ENCODE data around the gene PLK3. TPM values are rescaled to one million over a fixed set of nuclear protein-coding genes. Genes with fewer than 3 reads are reported as not detected.

PLK3 gene
- total and polyA plus RNA-seq, 9 of the 15 experiments (the other 6 are each of a cell fraction or from before 2014, with no cell fraction given) = 0.52 to 22.7 (median 11.0) TPM

GRCh38 chr1:44777547-44777946 is 22.6 kb upstream of the PLK3 start:
- no TSS peak for BruUV-seq (replicated peaks)
- H3K79me2 ChIP-seq (ENCODE audit: control insufficient read depth, insufficient read depth, low read length) = peaks cover 54% of the 10 kb centered on the region
- DNase-seq (ENCODE audit: extremely low read depth in 1 of 4, low spot score in 3 of 4) (no peak), FAIRE-seq (no peak), ATAC-seq (no peak)
- H3K9me1 ChIP-seq (ENCODE audit: control insufficient read depth, insufficient read depth, low read length) = peaks cover 10% of the 10 kb centered on the region
- ChIA-PET CTCF (ENCODE audit: low intra/inter-chr PET ratio) (no interaction called here), POLR2A (interaction anchor here (0.6 to 11.6 kb wide), 13 partner anchors 8 to 522 kb away, joined by 3 to 253 read pairs (median 4); partner anchors contain the start of genes BEST4, BTBD19, DYNLT4 and UROD)
- H3K27me3 ChIP-seq (ENCODE audit: control insufficient read depth in 2 of 2, insufficient read depth in 2 of 2, low read length in 2 of 2) = no peaks in the 10 kb centered on the region
- H3K9ac ChIP-seq (ENCODE audit: insufficient read depth in 1 of 2, low read depth in 2 of 2, low read length in 2 of 2) = peak overlapping the region; percentile 99
- H2AFZ ChIP-seq (ENCODE audit: low read depth, low read length) = no peak overlapping the region
- peaks cover 60% of the 10 kb centered on the region for H3K36me3 ChIP-seq (ENCODE audit: control insufficient read depth, insufficient read depth, low read length)
- no peaks in the 10 kb centered on the region for H3K9me3 ChIP-seq (replicated peaks; ENCODE audit: control insufficient read depth, insufficient read depth, low read depth, low read length)
- H3K4me3 ChIP-seq = peak overlapping the region; percentile 75
- H4K20me1 ChIP-seq (replicated peaks; ENCODE audit: control insufficient read depth, insufficient read depth, low read length) = peaks cover 31% of the 10 kb centered on the region
- TF ChIP-seq BDP1 (IDR thresholded peaks at IDR 0.05; ENCODE audit: insufficient read depth, insufficient read length) (no peak), SNRNP70 (optimal IDR thresholded peaks at IDR 0.05; ENCODE audit: low read depth, low read length) (peak; percentile 30), ZKSCAN1 (IDR thresholded peaks at IDR 0.05; ENCODE audit: low read depth, low read length) (peak; percentile 97), POLR2G (IDR thresholded peaks at IDR 0.05; ENCODE audit: low read depth, low read length) (peak; percentile 29; the same call in 1 of the 2 replicates), KDM5B (IDR thresholded peaks at IDR 0.05; ENCODE audit: insufficient replicate concordance, low read depth, low read length) (peak; percentile 44), SUPT5H (IDR thresholded peaks at IDR 0.05) (peak; percentile 21; the same call in 1 of the 2 replicates), RBFOX2 (IDR thresholded peaks at IDR 0.05; ENCODE audit: low read depth, low read length) (peak; percentile 16; the same call in 1 of the 2 replicates), ZNF830 (CRISPR knock-in tag; IDR thresholded peaks at IDR 0.05) (no peak), IRF2 (CRISPR knock-in tag; IDR thresholded peaks at IDR 0.05) (no peak), ZBED1 (IDR thresholded peaks at IDR 0.05) (peak; percentile 44; the same call in 1 of the 2 replicates)
- in situ Hi-C loops (cut with MboI) (no loop called here), intact Hi-C loops (cut with micrococcal nuclease) (loop anchor here (5.0 kb wide), 1 partner anchor 40 kb away; no protein-coding TSS in a partner anchor)
- peak overlapping the region; percentile 98 for H3K27ac ChIP-seq (ENCODE audit: extremely low read depth, low read depth, low read length)
- H3K4me2 ChIP-seq (ENCODE audit: insufficient read depth, low read length) = peak overlapping the region; percentile 93
- H3K4me1 ChIP-seq (replicated peaks in 1 of 2; ENCODE audit: control insufficient read depth in 2 of 2, insufficient read depth in 2 of 2, low read length in 2 of 2) = peaks cover 13 to 22% of the 10 kb centered on the region in 2 experiments
- 41% methylated on average over 14 of the region's 14 CpGs for WGBS (ENCODE audit: insufficient coverage, low coverage, missing lambda C conversion rate)
